ENCODE data around the gene LUZP1. TPM values are rescaled to one million over a fixed set of nuclear protein-coding genes. Genes with fewer than 3 reads are reported as not detected.

The LUZP1 gene
- total and polyA plus RNA-seq, 2 donors (not counting 3 experiments of a cell fraction or from before 2014, with no cell fraction given): 26.3 to 82.4 TPM

GRCh38 chr1:23168079-23168444 lies 594 bp downstream of the LUZP1 start:
- DNase-seq (ENCODE audit: low read depth, low spot score): no peak
- POLR2A ChIA-PET: interaction anchor here (0.5 to 3.6 kb wide), 10 partner anchors 8 to 75 kb away, joined by 3 to 13 read pairs (median 4); no protein-coding TSS in a partner anchor
- intact Hi-C loops (cut with micrococcal nuclease) (loop anchor here (1.0 to 2.0 kb wide), 5 partner anchors 9 to 316 kb away; partner anchors contain the start of gene ASAP3), dilution Hi-C loops (cut with MboI; ENCODE audit: extremely low pct_ligation_motif_present, low sequenced_read_pairs) (no loop called here)
- BruUV-seq (replicated peaks): no TSS peak
- no peak overlapping the region for H2AFZ ChIP-seq (ENCODE audit: low read depth, low read length)
- peak overlapping the region; percentile 77 for H3K27ac ChIP-seq (ENCODE audit: insufficient read depth, low read depth, low read length)
- no peak overlapping the region for H3K4me2 ChIP-seq (ENCODE audit: insufficient read depth, low read length)
- TF ChIP-seq MAX (IDR thresholded peaks at IDR 0.05; ENCODE audit: insufficient read depth, insufficient read length) (no peak), JUN (IDR thresholded peaks at IDR 0.05; ENCODE audit: borderline replicate concordance, insufficient read depth, insufficient read length, low read depth) (no peak), POLR2AphosphoS5 (IDR thresholded peaks at IDR 0.05; ENCODE audit: insufficient read depth, low read depth, low read length) (no peak), POLR2A (IDR thresholded peaks at IDR 0.05; ENCODE audit: low read depth, low read length) (no peak), GATA2 (IDR thresholded peaks at IDR 0.05; ENCODE audit: insufficient read depth, insufficient read length, low read depth, low read length) (no peak), EZH2 (IDR thresholded peaks at IDR 0.05; ENCODE audit: borderline replicate concordance, low read depth, low read length, severe bottlenecking) (no peak), CTCF (IDR thresholded peaks at IDR 0.05; ENCODE audit: extremely low read depth in 1 of 2, insufficient read depth in 1 of 2, low read depth in 1 of 2, low read length in 2 of 2) (no peak), MYC (IDR thresholded peaks at IDR 0.05; ENCODE audit: low read depth, low read length) (no peak), FOS (IDR thresholded peaks at IDR 0.05; ENCODE audit: borderline replicate concordance, insufficient read depth, low read length) (no peak)
- no peaks in the 10 kb centered on the region for H3K9me1 ChIP-seq (replicated peaks; ENCODE audit: control insufficient read depth, extremely low read depth, insufficient read depth, low read length)
- CTCF ChIA-PET: interaction anchor here (2.8 to 13.1 kb wide), 4 partner anchors 11 to 74 kb away, joined by 11 to 129 read pairs (median 59); no protein-coding TSS in a partner anchor
- H3K9me3 ChIP-seq (replicated peaks; ENCODE audit: control insufficient read depth, insufficient read depth, low read length): no peaks in the 10 kb centered on the region
- peak overlapping the region; percentile 92 for H3K9ac ChIP-seq (replicated peaks; ENCODE audit: extremely low read depth, insufficient read depth, low read length)
- no peak for FAIRE-seq
- H3K27me3 ChIP-seq (ENCODE audit: control insufficient read depth in 2 of 2, insufficient read depth in 2 of 2, low read length in 2 of 2): no peaks in the 10 kb centered on the region
- H3K4me1 ChIP-seq (ENCODE audit: control insufficient read depth, extremely low read depth, insufficient read depth, low read length): peaks cover 33% of the 10 kb centered on the region
- H3K36me3 ChIP-seq (ENCODE audit: control insufficient read depth in 2 of 2, extremely low read depth in 1 of 2, insufficient read depth in 2 of 2, low read length in 2 of 2): no peaks in the 10 kb centered on the region
- H3K4me3 ChIP-seq (replicated peaks in 1 of 3; ENCODE audit: insufficient read depth in 1 of 3, low read depth in 1 of 3, low read length in 3 of 3): peak overlapping the region; percentile 84 to 95 (median 93)
- peaks cover 13% of the 10 kb centered on the region for H4K20me1 ChIP-seq (replicated peaks; ENCODE audit: control insufficient read depth, extremely low read depth, insufficient read depth, low read length)
- peaks cover 52% of the 10 kb centered on the region for H3K79me2 ChIP-seq (ENCODE audit: control insufficient read depth, insufficient read depth, low read length)
